A549 (cell line): ENCODE data around the gene THADA. TPM values are rescaled to one million over a fixed set of nuclear protein-coding genes. Genes with fewer than 3 reads are reported as not detected.

Experiments
- ATAC-seq, 2 experiments: fragments of 200-7000 bp in 1 of 2; fragments of >200 bp in 1 of 2; cut with Nextera tagmentation in 1 of 2; cut with Tn5 transposase in 1 of 2; 3 replicates each; pipeline versions ENCODE4 v1.8.0 to v1.9.1; 2018 to 2020; ENCODE audit warnings: mild to moderate bottlenecking in 1 of 2, moderate library complexity in 1 of 2
- CTCF ChIA-PET: fragments of 300-600 bp; sonication (Branson Sonifier 250); formaldehyde crosslinking; extraction: SDS; loops from one replicate; lab custom pipeline; 2021; ENCODE audit warnings: antibody characterized with exemption, inconsistent platforms; lab: Yijun Ruan, JAX
- POLR2A ChIA-PET: fragments of 350-600 bp; formaldehyde crosslinking; extraction: SDS; loops from one replicate; lab custom pipeline; 2021; ENCODE audit warnings: antibody characterized with exemption, inconsistent platforms; lab: Yijun Ruan, JAX
- DNase-seq, 2 experiments: peaks; one replicate each; pipeline versions ENCODE4 v3.0.0 to v3.0.0-alpha.2; 2011 to 2016; ENCODE audit warnings: low read depth in 1 of 2, low spot score in 1 of 2
- FAIRE-seq: peaks from 2 replicates; lab custom pipeline; 2011; peaks lifted over from hg19 to GRCh38; lab: Jason Lieb, UNC
- H3K27ac ChIP-seq, 2 experiments: fragments of >200 bp; sonication (Bioruptor Twin); formaldehyde crosslinking; 3 replicates each; pipeline ENCODE4 v1.5.1; 2016 to 2017
- H3K4me1 ChIP-seq: fragments of >200 bp; sonication (Bioruptor Twin); formaldehyde crosslinking; 3 replicates; pipeline ENCODE4 v1.6.1; 2016
- H3K4me2 ChIP-seq: fragments of >200 bp; sonication (Bioruptor Twin); formaldehyde crosslinking; 3 replicates; pipeline ENCODE4 v1.6.1; 2016
- H3K4me3 ChIP-seq: fragments of >200 bp; sonication (Bioruptor Twin); formaldehyde crosslinking; 3 replicates; pipeline ENCODE4 v1.5.1; 2016
- H3K9me3 ChIP-seq: fragments of >200 bp; sonication (Bioruptor Twin); formaldehyde crosslinking; 3 replicates; pipeline ENCODE4 v1.6.1; 2016
- BCL3 ChIP-seq: fragments of >200 bp; sonication (Bioruptor Twin); formaldehyde crosslinking; IDR thresholded peaks from 3 replicates; pipeline ENCODE4 v1.6.1; 2016
- CBX8 ChIP-seq: fragments of 200-600 bp; sonication (generic); IDR thresholded peaks from 2 replicates; pipeline ENCODE4 v1.6.1; 2016
- CEBPB ChIP-seq, 2 experiments: fragments of >200 bp in 1 of 2; sonication (Bioruptor Twin) in 1 of 2; formaldehyde crosslinking in 1 of 2; IDR thresholded peaks; 2 replicates each; pipeline ENCODE4 v1.6.1; 2012 to 2016
- CHD2 ChIP-seq: fragments of 150-350 bp; IDR thresholded peaks from 2 replicates; pipeline ENCODE4 v1.6.1; 2014; ENCODE audit warnings: low read length; ENCODE audit not compliant: partially characterized antibody
- CHD4 ChIP-seq: fragments of 200-600 bp; sonication (generic); IDR thresholded peaks from 2 replicates; pipeline ENCODE4 v1.6.1; 2016; ENCODE audit warnings: antibody characterized with exemption, mild to moderate bottlenecking, borderline replicate concordance
- EHF ChIP-seq: fragments of 250-450 bp; sonication (Bioruptor Pico); IDR thresholded peaks from 2 replicates; pipeline ENCODE4 v1.5.0; 2020; ENCODE audit warnings: mild to moderate bottlenecking
- EHMT2 ChIP-seq: fragments of 200-600 bp; sonication (generic); IDR thresholded peaks from 2 replicates; pipeline ENCODE4 v1.6.1; 2016; ENCODE audit warnings: antibody characterized with exemption, low read depth, mild to moderate bottlenecking, moderate library complexity
- FOSB ChIP-seq: fragments of 250-450 bp; sonication (Bioruptor Pico); IDR thresholded peaks from 2 replicates; pipeline ENCODE4 v1.5.0; 2020; ENCODE audit warnings: mild to moderate bottlenecking, moderate library complexity
- FOXS1 ChIP-seq: fragments of 250-450 bp; sonication (Bioruptor Pico); IDR thresholded peaks from 2 replicates; pipeline ENCODE4 v1.5.0; 2020; ENCODE audit warnings: mild to moderate bottlenecking, moderate library complexity
- GATA3 ChIP-seq: IDR thresholded peaks from 2 replicates; pipeline ENCODE4 v1.6.1; 2012; ENCODE audit warnings: borderline replicate concordance
- HDAC2 ChIP-seq: fragments of 200-600 bp; sonication (generic); IDR thresholded peaks from 2 replicates; pipeline ENCODE4 v1.6.1; 2016
- HES2 ChIP-seq: fragments of >200 bp; sonication (Bioruptor Twin); formaldehyde crosslinking; IDR thresholded peaks from 2 replicates; pipeline ENCODE4 v1.6.1; 2016
- HEYL ChIP-seq: fragments of 250-450 bp; sonication (Bioruptor Pico); IDR thresholded peaks from 2 replicates; pipeline ENCODE4 v1.8.0; 2021; ENCODE audit warnings: mild to moderate bottlenecking, moderate library complexity
- HMGXB4 ChIP-seq: fragments of 250-450 bp; sonication (Bioruptor Pico); IDR thresholded peaks from 2 replicates; pipeline ENCODE4 v1.5.0; 2021; ENCODE audit warnings: mild to moderate bottlenecking, moderate library complexity, borderline replicate concordance
- JUNB ChIP-seq: fragments of >200 bp; sonication (Bioruptor Twin); formaldehyde crosslinking; IDR thresholded peaks from 2 replicates; pipeline ENCODE4 v1.6.1; 2016
- KDM1A ChIP-seq: fragments of 200-600 bp; sonication (generic); IDR thresholded peaks from 2 replicates; pipeline ENCODE4 v1.6.1; 2016; ENCODE audit warnings: low read depth, mild to moderate bottlenecking
- MAFK ChIP-seq: fragments of 450-650 bp; IDR thresholded peaks from 2 replicates; pipeline ENCODE4 v1.6.1; 2014; ENCODE audit not compliant: partially characterized antibody
- MAX ChIP-seq: IDR thresholded peaks from 2 replicates; pipeline ENCODE4 v1.6.1; 2012
- MAZ ChIP-seq: fragments of 150-350 bp; IDR thresholded peaks from 2 replicates; pipeline ENCODE4 v1.6.1; 2014; ENCODE audit warnings: antibody characterized with exemption, low read depth, low read length, borderline replicate concordance
- NFE2L2 ChIP-seq: fragments of 150-350 bp; conservative IDR thresholded peaks from 2 replicates; pipeline ENCODE4 v1.6.1; 2014; ENCODE audit warnings: low read length
- NPAS2 ChIP-seq: fragments of 250-450 bp; sonication (Bioruptor Pico); IDR thresholded peaks from 2 replicates; pipeline ENCODE4 v1.8.0; 2022; ENCODE audit warnings: mild to moderate bottlenecking, moderate library complexity, borderline replicate concordance
- PBX3 ChIP-seq: IDR thresholded peaks from 2 replicates; pipeline ENCODE4 v1.6.1; 2012
- RAD21 ChIP-seq, 2 experiments: fragments of >200 bp in 1 of 2; sonication (Bioruptor Twin) in 1 of 2; formaldehyde crosslinking in 1 of 2; IDR thresholded peaks in 1 of 2; conservative IDR thresholded peaks in 1 of 2; 2 replicates in 1 of 2; 3 replicates in 1 of 2; pipeline ENCODE4 v1.6.1; 2012 to 2018; ENCODE audit warnings: inconsistent platforms in 1 of 2
- RARB ChIP-seq: fragments of 250-450 bp; sonication (Bioruptor Pico); IDR thresholded peaks from 2 replicates; pipeline ENCODE4 v1.8.0; 2021; ENCODE audit warnings: mild to moderate bottlenecking, moderate library complexity
- RCOR1 ChIP-seq: fragments of 150-350 bp; IDR thresholded peaks from 2 replicates; pipeline ENCODE4 v1.6.1; 2014; ENCODE audit warnings: antibody characterized with exemption, low read length, low read depth
- RFX5 ChIP-seq: fragments of 450-650 bp; IDR thresholded peaks from 2 replicates; pipeline ENCODE4 v1.7.1; 2014; ENCODE audit warnings: antibody characterized with exemption, mild to moderate bottlenecking, moderate library complexity
- RNF2 ChIP-seq: fragments of 200-600 bp; sonication (generic); IDR thresholded peaks from 2 replicates; pipeline ENCODE4 v1.6.1; 2016; ENCODE audit warnings: low read depth, mild to moderate bottlenecking, antibody characterized with exemption, moderate library complexity, borderline replicate concordance
- SMC3 ChIP-seq: fragments of >200 bp; sonication (Bioruptor Twin); formaldehyde crosslinking; IDR thresholded peaks from 3 replicates; pipeline ENCODE4 v1.6.1; 2018; ENCODE audit warnings: inconsistent platforms
- ZFP36 ChIP-seq: fragments of 450-650 bp; IDR thresholded peaks from 2 replicates; pipeline ENCODE4 v1.6.1; 2014; ENCODE audit warnings: borderline replicate concordance; ENCODE audit not compliant: partially characterized antibody
- ZSCAN20 ChIP-seq: fragments of 250-450 bp; sonication (Bioruptor Pico); IDR thresholded peaks from 2 replicates; pipeline ENCODE4 v1.8.0; 2022; ENCODE audit warnings: mild to moderate bottlenecking, moderate library complexity
- WGBS: methylation state at CpG from one replicate; pipeline ENCODE4 v1.1.6; 2017; ENCODE audit errors: missing lambda C conversion rate; 5-methylcytosine and 5-hydroxymethylcytosine counted together
- polyA plus RNA-seq, 4 experiments: library from polyadenylated mRNA; depleted of rRNA in 3 of 4; stranded (reverse); fragments of >200 nt; fragmentation: RNase III in 1 of 4; extraction: RNeasy Plus Mini Kit Qiagen cat#74134 plus additional on column Dnase treatment in 1 of 4; gene quantifications; 2 replicates in 3 of 4; 3 replicates in 1 of 4; pipeline ENCODE4 v1.2.3, GENCODE V29; 2011 to 2017

THADA gene
- polyA plus RNA-seq, 2 of the 4 experiments (the other 2 are of a cell fraction), result 21.8 to 37.9 TPM

- ChIA-PET CTCF (interaction anchor here (0.7 to 2.7 kb wide), 9 partner anchors 10 to 292 kb away, joined by 3 to 10 read pairs (median 5); no protein-coding TSS in a partner anchor), POLR2A (interaction anchor here (0.6 to 1.5 kb wide), 3 partner anchors 12 to 34 kb away, joined by 3 to 5 read pairs (median 4); partner anchors contain the start of gene ZFP36L2)
- Histone ChIP-seq H3K27ac (peak overlapping the region; percentile 93 to 97), H3K4me1 (peaks cover 56% of the 10 kb centered on the region), H3K9me3 (no peaks in the 10 kb centered on the region), H3K4me3 (no peak overlapping the region), H3K4me2 (peak overlapping the region; percentile 89)
- ATAC-seq (peak in 1 of 2 experiments; percentile 4; a peak in 3 of 6 replicates), FAIRE-seq (no peak), DNase-seq (no peak)
- 83% methylated on average over 11 of the region's 12 CpGs for WGBS
- TF ChIP-seq RNF2 (no peak), FOXS1 (no peak), CHD2 (no peak), JUNB (no peak), ZFP36 (no peak), MAX (no peak), NFE2L2 (no peak), CBX8 (no peak), EHMT2 (no peak), GATA3 (no peak)
Measured at GRCh38 chr2:43192744-43193651, 402.8 kb downstream of the THADA start.

- DNase-seq (peak in 1 of 2 experiments; percentile 51), FAIRE-seq (no peak), ATAC-seq (no peak)
- ChIA-PET CTCF (interaction anchor here (0.6 to 2.7 kb wide), 9 partner anchors 9 to 293 kb away, joined by 3 to 10 read pairs (median 5); no protein-coding TSS in a partner anchor), POLR2A (interaction anchor here (1.0 kb wide), 1 partner anchor 35 kb away, joined by 3 read pairs; the partner anchor contains the start of gene ZFP36L2)
- no peaks in the 10 kb centered on the region for H3K9me3 ChIP-seq
- H3K4me1 ChIP-seq, result peaks cover 54% of the 10 kb centered on the region
- peak overlapping the region; percentile 93 to 97 for H3K27ac ChIP-seq
- H3K4me2 ChIP-seq, result no peak overlapping the region
- WGBS, result 56% methylated on average over 3 of the region's 3 CpGs
- H3K4me3 ChIP-seq, result no peak overlapping the region
- TF ChIP-seq HDAC2, result peak; percentile 82; the same call in 1 of the 2 replicates
- no peak for TF ChIP-seq FOSB (CRISPR knock-in tag)
- TF ChIP-seq JUNB, result no peak
- no peak for TF ChIP-seq MAFK
- no peak for TF ChIP-seq NPAS2
- TF ChIP-seq KDM1A, result peak; percentile 90; the same call in 1 of the 2 replicates
- no peak for TF ChIP-seq CHD2
- no peak for TF ChIP-seq MAX
- TF ChIP-seq BCL3, result no peak
- peak; percentile 88 for TF ChIP-seq ZFP36
- TF ChIP-seq HEYL (CRISPR knock-in tag), result no peak
- no peak for TF ChIP-seq PBX3
- no peak for TF ChIP-seq RCOR1
- TF ChIP-seq MAZ, result no peak
- TF ChIP-seq SMC3, result peak; percentile 22; the same call in 1 of the 3 replicates
- peak in 1 of 2 experiments; percentile 22; a peak in 1 of 5 replicates for TF ChIP-seq RAD21 (conservative IDR thresholded peaks at IDR 0.05 in 1 of 2, IDR thresholded peaks at IDR 0.05 in 1 of 2)
- TF ChIP-seq EHF, result no peak
- no peak for TF ChIP-seq CEBPB (IDR thresholded peaks at IDR 0.05)
- no peak for TF ChIP-seq CBX8
- no peak for TF ChIP-seq GATA3
- no peak for TF ChIP-seq RARB (CRISPR knock-in tag)
- TF ChIP-seq HES2, result no peak
- no peak for TF ChIP-seq CHD4
- TF ChIP-seq RFX5, result no peak
- no peak for TF ChIP-seq ZSCAN20
- TF ChIP-seq HMGXB4, result no peak
- TF ChIP-seq RNF2, result no peak
Measured at GRCh38 chr2:43191947-43192516, 403.8 kb downstream of the THADA start.
